HEK293T (cell line): ENCODE results near the gene TRDN.

ENCODE experiments used
- CTCF ChIA-PET: fragments of 350-600 bp; formaldehyde crosslinking; extraction: SDS; loops from one replicate; lab custom pipeline; 2021; ENCODE audit warnings: antibody characterized with exemption, inconsistent platforms; lab: Yijun Ruan, JAX
- POLR2A ChIA-PET: fragments of 350-600 bp; formaldehyde crosslinking; extraction: SDS; loops from one replicate; lab custom pipeline; 2020; ENCODE audit warnings: antibody characterized with exemption, inconsistent platforms; lab: Yijun Ruan, JAX
- DNase-seq: peaks from one replicate; pipeline ENCODE4 v3.0.0; 2012; ENCODE audit warnings: mixed read lengths; ENCODE audit errors: extremely low spot score
- ARNT ChIP-seq: fragments of 450-650 bp; IDR thresholded peaks from 2 replicates; pipeline ENCODE4 v1.6.1; 2017; ENCODE audit warnings: mild to moderate bottlenecking
- BHLHE40 ChIP-seq: fragments of 450-650 bp; IDR thresholded peaks from 2 replicates; pipeline ENCODE4 v1.6.1; 2016; ENCODE audit warnings: mild to moderate bottlenecking, moderate library complexity, borderline replicate concordance
- CTBP1 ChIP-seq: fragments of 450-650 bp; IDR thresholded peaks from 2 replicates; pipeline ENCODE4 v1.6.1; 2016; ENCODE audit warnings: borderline replicate concordance
- ELF4 ChIP-seq: fragments of 450-650 bp; IDR thresholded peaks from 2 replicates; pipeline ENCODE4 v1.6.1; 2017; ENCODE audit warnings: antibody characterized with exemption
- FOXA1 ChIP-seq: fragments of 450-650 bp; IDR thresholded peaks from 2 replicates; pipeline ENCODE4 v1.6.1; 2016; ENCODE audit warnings: mild to moderate bottlenecking
- FOXK2 ChIP-seq: fragments of 450-650 bp; IDR thresholded peaks from 2 replicates; pipeline ENCODE4 v1.6.1; 2016; ENCODE audit warnings: mild to moderate bottlenecking
- FOXM1 ChIP-seq: fragments of 450-650 bp; IDR thresholded peaks from 2 replicates; pipeline ENCODE4 v1.6.1; 2017; ENCODE audit warnings: mild to moderate bottlenecking, borderline replicate concordance
- HDGF ChIP-seq: fragments of 450-650 bp; IDR thresholded peaks from 2 replicates; pipeline ENCODE4 v1.6.1; 2017; ENCODE audit warnings: antibody characterized with exemption, borderline replicate concordance
- L3MBTL2 ChIP-seq: fragments of 450-650 bp; conservative IDR thresholded peaks from 2 replicates; pipeline ENCODE4 v1.6.1; 2016; ENCODE audit warnings: mild to moderate bottlenecking
- LEF1 ChIP-seq: fragments of 450-650 bp; IDR thresholded peaks from 2 replicates; pipeline ENCODE4 v1.6.1; 2017; ENCODE audit warnings: mild to moderate bottlenecking, borderline replicate concordance
- NFRKB ChIP-seq: fragments of 450-650 bp; IDR thresholded peaks from 2 replicates; pipeline ENCODE4 v1.6.1; 2016; ENCODE audit warnings: mild to moderate bottlenecking, moderate library complexity
- SP1 ChIP-seq: fragments of 450-650 bp; IDR thresholded peaks from 2 replicates; pipeline ENCODE4 v1.6.1; 2017
- SUZ12 ChIP-seq: fragments of 450-650 bp; IDR thresholded peaks from 2 replicates; pipeline ENCODE4 v1.6.1; 2016; ENCODE audit warnings: mild to moderate bottlenecking
- TARDBP ChIP-seq: fragments of 450-650 bp; IDR thresholded peaks from 2 replicates; pipeline ENCODE4 v1.6.1; 2016
- ZNF384 ChIP-seq: fragments of 450-650 bp; IDR thresholded peaks from 2 replicates; pipeline ENCODE4 v1.6.1; 2016
- TF ChIP-seq, protein P1 (sequence below): fragments of 450-650 bp; IDR thresholded peaks from 2 replicates; pipeline ENCODE4 v1.6.1; 2016

Gene TRDN

DNA sequence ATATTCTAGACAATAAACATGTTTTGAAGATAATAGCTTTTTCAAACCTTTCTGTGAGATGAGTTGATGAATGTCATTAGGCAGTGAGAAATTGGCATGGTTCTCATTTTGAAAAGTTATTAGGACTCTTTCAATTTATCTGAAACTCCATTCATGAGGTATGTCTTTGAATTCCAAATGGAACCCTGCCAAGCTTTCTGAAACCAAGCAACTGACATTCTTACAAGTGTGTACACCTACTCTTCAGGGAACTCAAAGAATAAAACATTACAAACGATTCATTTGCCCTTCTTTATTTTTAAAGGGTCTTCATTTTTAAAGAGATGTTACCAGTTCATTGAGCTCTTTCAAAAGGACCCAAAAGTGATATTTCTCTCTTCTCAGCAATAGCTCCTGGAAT is 2.1 kb upstream of the TRDN start:
- no peak for DNase-seq
- TF ChIP-seq NFRKB (no peak), ELF4 (no peak), LEF1 (no peak), ARNT (no peak), SUZ12 (no peak), SP1 (no peak), BHLHE40 (no peak), FOXA1 (no peak), FOXM1 (no peak), ZNF384 (no peak), HDGF (no peak), TARDBP (no peak), L3MBTL2 (no peak), CTBP1 (no peak), FOXK2 (no peak)
- TF ChIP-seq, protein P1, sequence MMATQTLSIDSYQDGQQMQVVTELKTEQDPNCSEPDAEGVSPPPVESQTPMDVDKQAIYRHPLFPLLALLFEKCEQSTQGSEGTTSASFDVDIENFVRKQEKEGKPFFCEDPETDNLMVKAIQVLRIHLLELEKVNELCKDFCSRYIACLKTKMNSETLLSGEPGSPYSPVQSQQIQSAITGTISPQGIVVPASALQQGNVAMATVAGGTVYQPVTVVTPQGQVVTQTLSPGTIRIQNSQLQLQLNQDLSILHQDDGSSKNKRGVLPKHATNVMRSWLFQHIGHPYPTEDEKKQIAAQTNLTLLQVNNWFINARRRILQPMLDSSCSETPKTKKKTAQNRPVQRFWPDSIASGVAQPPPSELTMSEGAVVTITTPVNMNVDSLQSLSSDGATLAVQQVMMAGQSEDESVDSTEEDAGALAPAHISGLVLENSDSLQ = no peak
- CTCF ChIA-PET = interaction anchor here (1.0 kb wide), 1 partner anchor 8 kb away, joined by 3 read pairs; no protein-coding TSS in a partner anchor
- POLR2A ChIA-PET = no interaction called here

DNA sequence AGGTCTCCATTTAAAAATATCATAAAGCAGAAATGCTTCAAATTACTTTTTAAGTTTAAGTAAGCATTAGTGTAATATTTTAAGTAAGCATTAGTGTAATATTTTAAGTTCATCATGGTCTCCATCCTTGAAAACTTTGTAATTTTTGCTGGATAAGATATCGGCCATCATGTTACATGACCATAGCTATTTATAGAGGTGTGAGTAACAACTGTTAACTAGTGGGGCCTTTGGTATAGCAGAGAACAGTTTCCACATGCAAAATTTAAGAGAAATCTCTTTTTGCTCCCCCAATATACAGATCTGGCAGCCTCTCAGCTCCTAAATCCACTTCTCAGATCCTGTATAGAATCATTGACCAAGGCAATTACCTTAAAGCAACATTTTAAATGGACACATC is 468 bp downstream of the TRDN start:
- ChIA-PET CTCF (interaction anchor here (0.6 kb wide), 1 partner anchor 13 kb away, joined by 3 read pairs; no protein-coding TSS in a partner anchor), POLR2A (no interaction called here)
- TF ChIP-seq FOXM1 = no peak
- no peak for TF ChIP-seq FOXK2
- TF ChIP-seq HDGF = no peak
- no peak for TF ChIP-seq ZNF384
- no peak for TF ChIP-seq L3MBTL2
- TF ChIP-seq, protein P1 = no peak
- no peak for TF ChIP-seq SP1
- no peak for TF ChIP-seq SUZ12
- TF ChIP-seq TARDBP = no peak
- no peak for TF ChIP-seq ARNT
- DNase-seq = no peak

DNA sequence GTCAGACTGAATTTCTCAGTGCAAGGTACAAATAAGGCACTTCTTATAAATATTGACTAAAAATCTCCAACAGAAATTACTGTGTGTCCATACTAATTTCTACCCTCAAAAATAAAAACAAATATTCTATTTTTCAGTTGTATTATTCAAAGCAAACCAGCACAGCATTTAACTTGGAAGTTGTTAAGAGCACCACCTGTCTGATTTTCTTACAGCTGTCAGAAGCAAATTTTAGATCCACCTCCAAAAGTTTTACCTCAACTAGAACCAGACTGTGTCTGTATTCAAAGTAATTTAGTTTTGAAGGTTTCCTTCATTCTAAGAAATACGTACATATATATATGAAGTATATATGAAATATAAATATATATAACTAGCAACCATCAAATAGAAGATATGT is 1.2 kb downstream of the TRDN start:
- ChIA-PET CTCF (no interaction called here), POLR2A (no interaction called here)
- no peak for DNase-seq
- TF ChIP-seq SUZ12 = no peak
- TF ChIP-seq FOXM1 = no peak
- TF ChIP-seq TARDBP = no peak
- no peak for TF ChIP-seq FOXA1
- no peak for TF ChIP-seq NFRKB
- no peak for TF ChIP-seq BHLHE40
- TF ChIP-seq CTBP1 = no peak
- TF ChIP-seq, protein P1 = no peak
- no peak for TF ChIP-seq LEF1
- TF ChIP-seq HDGF = no peak
- no peak for TF ChIP-seq SP1
- no peak for TF ChIP-seq FOXK2
- TF ChIP-seq ARNT = no peak
- no peak for TF ChIP-seq ZNF384

DNA sequence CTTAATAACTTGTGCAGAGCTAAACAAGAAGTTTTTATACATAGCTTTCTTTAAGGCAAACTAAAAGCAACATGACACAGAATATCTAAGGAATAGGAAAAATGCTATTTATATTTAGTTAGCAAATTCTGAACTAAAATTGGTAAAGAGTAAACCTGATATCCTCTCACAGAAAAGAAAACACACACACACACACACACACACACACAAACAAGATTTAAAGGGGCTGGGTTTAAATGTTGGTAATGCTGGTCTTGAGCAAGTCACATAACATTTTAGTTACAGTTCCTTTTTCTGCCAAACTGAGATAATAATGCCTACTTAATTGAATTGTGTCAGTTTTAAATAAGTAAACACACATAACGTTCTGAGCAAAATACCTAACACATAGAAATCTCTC is 1.6 kb downstream of the TRDN start:
- no peak for TF ChIP-seq FOXK2
- TF ChIP-seq BHLHE40 = no peak
- no peak for TF ChIP-seq CTBP1
- TF ChIP-seq SUZ12 = no peak
- TF ChIP-seq LEF1 = no peak
- TF ChIP-seq TARDBP = no peak
- no peak for TF ChIP-seq FOXM1
- TF ChIP-seq ZNF384 = no peak
- no peak for TF ChIP-seq FOXA1
- TF ChIP-seq SP1 = no peak
- no peak for TF ChIP-seq L3MBTL2
- no peak for TF ChIP-seq ARNT
- no peak for TF ChIP-seq ELF4
- DNase-seq = no peak
- ChIA-PET CTCF (interaction anchor here (0.7 kb wide), 1 partner anchor 38 kb away, joined by 3 read pairs; no protein-coding TSS in a partner anchor), POLR2A (no interaction called here)

DNA sequence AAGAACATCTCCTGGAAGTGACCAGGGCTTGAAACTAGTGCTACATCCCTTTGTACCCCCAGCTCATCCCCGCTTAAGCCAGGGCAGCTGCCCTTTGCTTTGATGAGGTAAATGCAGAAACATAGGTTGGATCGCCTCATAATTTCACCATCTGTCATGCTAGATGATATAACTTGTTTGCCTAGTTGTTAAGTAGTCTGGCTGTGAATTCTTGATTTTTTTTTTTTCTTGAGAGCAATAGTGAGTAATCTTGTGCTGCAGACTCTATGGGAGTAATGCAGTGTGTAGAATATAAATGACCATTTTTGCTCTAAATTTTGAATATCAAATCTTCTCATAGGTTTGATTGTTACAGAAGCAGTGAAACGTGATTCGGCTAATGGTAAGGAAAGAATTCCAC is 4.1 kb downstream of the TRDN start:
- POLR2A ChIA-PET = no interaction called here
- DNase-seq = no peak
- TF ChIP-seq NFRKB = no peak
- TF ChIP-seq HDGF = no peak
- CTCF ChIA-PET = interaction anchor here (0.6 kb wide), 1 partner anchor 1335 kb away, joined by 3 read pairs; no protein-coding TSS in a partner anchor

DNA sequence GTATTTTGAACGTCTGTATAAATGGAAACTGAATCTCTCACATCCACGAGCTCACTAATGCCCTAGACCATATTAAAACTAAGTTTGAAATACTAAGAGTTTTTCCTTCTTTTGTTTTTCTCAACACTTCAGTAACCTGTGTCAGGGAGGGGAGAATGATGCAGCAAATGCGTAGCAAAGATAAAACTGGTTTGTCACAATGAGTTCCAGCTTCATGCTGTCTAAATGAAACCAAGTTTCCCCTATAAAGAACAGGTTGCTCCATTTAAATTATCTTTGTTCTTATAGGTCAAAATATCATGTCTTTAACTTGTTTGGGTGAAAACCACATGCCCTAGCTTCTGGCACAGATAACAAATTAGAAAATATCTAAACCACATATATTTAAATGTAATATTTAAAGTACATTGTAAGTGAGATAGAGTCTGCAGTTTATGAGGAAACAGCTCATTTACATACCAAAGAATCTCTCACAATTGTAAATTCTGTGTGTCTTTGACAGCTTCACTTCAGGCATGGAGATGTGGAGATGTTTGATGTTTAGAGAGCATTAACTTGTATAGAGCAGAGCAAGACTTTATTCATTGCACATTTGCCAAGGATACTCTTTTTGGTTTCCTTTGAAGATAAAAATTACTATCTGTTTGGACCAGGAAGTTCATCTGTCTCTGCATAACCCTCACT is 7.3 kb downstream of the TRDN start:
- ChIA-PET POLR2A (no interaction called here), CTCF (no interaction called here)
- DNase-seq = no peak
- TF ChIP-seq ELF4 (no peak), SP1 (no peak), NFRKB (no peak), FOXM1 (no peak), BHLHE40 (no peak), CTBP1 (no peak), LEF1 (no peak), HDGF (no peak)

DNA sequence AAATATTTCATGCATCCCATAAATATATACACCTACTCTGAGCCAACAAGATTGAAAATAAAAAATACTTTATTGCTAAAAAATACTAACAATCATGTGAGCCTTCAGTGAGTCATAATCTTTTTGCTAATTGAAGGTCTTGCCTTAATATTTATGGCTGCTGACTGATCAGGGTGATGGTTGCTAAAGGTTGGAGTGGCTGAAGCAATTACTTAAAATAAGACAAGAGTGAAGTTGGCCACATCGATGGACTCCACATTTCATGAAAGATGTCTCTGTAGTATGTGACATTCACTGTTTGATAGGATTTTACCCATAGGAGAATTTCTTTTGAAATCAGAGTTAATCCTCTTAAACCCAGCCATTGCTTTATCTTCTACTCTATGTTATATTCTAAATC is 11.1 kb downstream of the TRDN start:
- CTCF ChIA-PET = no interaction called here
- POLR2A ChIA-PET = no interaction called here
- no peak for TF ChIP-seq ARNT
- no peak for DNase-seq
